Measurements from ENCODE around the gene NPPC. TPM values are rescaled to one million over a fixed set of nuclear protein-coding genes. Genes with fewer than 3 reads are reported as not detected.

The NPPC gene
- polyA plus RNA-seq, 3 donors: not detected

DNA sequence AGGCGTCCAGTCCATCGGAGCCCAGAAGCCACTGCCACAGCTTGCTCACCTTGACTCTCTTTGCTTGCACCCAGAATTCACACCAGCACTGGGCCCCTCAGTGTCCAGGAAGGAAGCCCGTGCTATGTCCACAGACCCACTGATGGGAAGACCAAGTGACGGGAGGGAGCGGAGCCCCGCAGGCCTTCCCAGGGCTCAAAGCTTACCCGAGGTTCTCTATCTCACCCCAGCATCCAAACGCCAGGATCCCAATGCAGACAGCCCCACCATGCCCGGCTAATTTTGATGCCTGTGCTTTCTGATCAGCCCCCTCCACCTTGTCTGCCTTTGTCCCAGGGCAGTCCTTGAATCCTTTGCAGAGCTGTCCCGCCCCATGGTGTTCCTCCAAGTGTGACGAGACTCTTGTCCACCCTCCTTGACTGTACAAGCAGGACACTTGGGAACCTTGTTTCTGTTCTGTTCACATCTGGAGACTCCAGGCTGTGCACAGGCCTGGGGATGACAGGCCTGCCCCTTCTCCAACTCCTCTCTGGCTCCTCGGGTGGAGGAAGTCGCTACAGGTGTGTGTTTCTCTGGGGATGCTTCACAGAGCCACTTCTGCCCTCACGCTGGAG lies 12.0 kb downstream of the NPPC start:
- H3K9me3 ChIP-seq (replicated peaks in 1 of 2; ENCODE audit: control insufficient read depth in 1 of 2, insufficient read depth in 1 of 2, low read length in 2 of 2): no peaks in the 10 kb centered on the region
- intact Hi-C loops (cut with micrococcal nuclease): loop anchor here in 1 of 2 donors (5.0 kb wide), 1 partner anchor 523 kb away; no protein-coding TSS in a partner anchor
- no peak overlapping the region for H2AFZ ChIP-seq (ENCODE audit: insufficient read depth, low read depth, low read length, poor library complexity, severe bottlenecking)
- H3K4me3 ChIP-seq (replicated peaks in 1 of 3; ENCODE audit: low read depth in 2 of 3, low read length in 3 of 3): no peak overlapping the region
- H3K27ac ChIP-seq (ENCODE audit: low read depth in 1 of 2, low read length in 2 of 2): no peak overlapping the region
- H3K36me3 Mint-ChIP-seq: no peaks in the 10 kb centered on the region
- no peaks in the 10 kb centered on the region for H4K20me1 ChIP-seq (ENCODE audit: insufficient read depth, low read length)
- peaks cover 4% of the 10 kb centered on the region for H3K4me1 Mint-ChIP-seq
- peaks cover 0 to 1% (median 0%) of the 10 kb centered on the region in 7 donors for H3K9me3 Mint-ChIP-seq
- H3K4me3 Mint-ChIP-seq: no peak overlapping the region
- no peaks in the 10 kb centered on the region for H3K36me3 ChIP-seq (replicated peaks in 1 of 2; ENCODE audit: control insufficient read depth in 1 of 2, insufficient read depth in 2 of 2, low read length in 2 of 2)
- no peak overlapping the region for H3K27ac Mint-ChIP-seq
- H3K27me3 Mint-ChIP-seq (ENCODE audit: low read depth in 3 of 3): peaks cover 6 to 16% (median 15%) of the 10 kb centered on the region in 3 donors
- H3K79me2 ChIP-seq (ENCODE audit: insufficient read depth, low read length): no peaks in the 10 kb centered on the region
- H3K4me2 ChIP-seq (replicated peaks; ENCODE audit: extremely low read depth, low read length, poor library complexity, severe bottlenecking): no peak overlapping the region
- H3K4me1 ChIP-seq (ENCODE audit: control insufficient read depth in 1 of 2, insufficient read depth in 2 of 2, low read length in 2 of 2): no peaks in the 10 kb centered on the region
- no peaks in the 10 kb centered on the region for H3K27me3 ChIP-seq (ENCODE audit: control insufficient read depth in 2 of 2, insufficient read depth in 2 of 2, low read length in 2 of 2)
- TF ChIP-seq, protein P1, sequence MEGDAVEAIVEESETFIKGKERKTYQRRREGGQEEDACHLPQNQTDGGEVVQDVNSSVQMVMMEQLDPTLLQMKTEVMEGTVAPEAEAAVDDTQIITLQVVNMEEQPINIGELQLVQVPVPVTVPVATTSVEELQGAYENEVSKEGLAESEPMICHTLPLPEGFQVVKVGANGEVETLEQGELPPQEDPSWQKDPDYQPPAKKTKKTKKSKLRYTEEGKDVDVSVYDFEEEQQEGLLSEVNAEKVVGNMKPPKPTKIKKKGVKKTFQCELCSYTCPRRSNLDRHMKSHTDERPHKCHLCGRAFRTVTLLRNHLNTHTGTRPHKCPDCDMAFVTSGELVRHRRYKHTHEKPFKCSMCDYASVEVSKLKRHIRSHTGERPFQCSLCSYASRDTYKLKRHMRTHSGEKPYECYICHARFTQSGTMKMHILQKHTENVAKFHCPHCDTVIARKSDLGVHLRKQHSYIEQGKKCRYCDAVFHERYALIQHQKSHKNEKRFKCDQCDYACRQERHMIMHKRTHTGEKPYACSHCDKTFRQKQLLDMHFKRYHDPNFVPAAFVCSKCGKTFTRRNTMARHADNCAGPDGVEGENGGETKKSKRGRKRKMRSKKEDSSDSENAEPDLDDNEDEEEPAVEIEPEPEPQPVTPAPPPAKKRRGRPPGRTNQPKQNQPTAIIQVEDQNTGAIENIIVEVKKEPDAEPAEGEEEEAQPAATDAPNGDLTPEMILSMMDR (IDR thresholded peaks at IDR 0.05): no peak
- WGBS (ENCODE audit: insufficient coverage): 88% methylated on average over 11 of the region's 14 CpGs
- no peak overlapping the region for H3K9ac ChIP-seq (ENCODE audit: insufficient read depth, low read length, poor library complexity, severe bottlenecking)
- DNase-seq: no peak

DNA sequence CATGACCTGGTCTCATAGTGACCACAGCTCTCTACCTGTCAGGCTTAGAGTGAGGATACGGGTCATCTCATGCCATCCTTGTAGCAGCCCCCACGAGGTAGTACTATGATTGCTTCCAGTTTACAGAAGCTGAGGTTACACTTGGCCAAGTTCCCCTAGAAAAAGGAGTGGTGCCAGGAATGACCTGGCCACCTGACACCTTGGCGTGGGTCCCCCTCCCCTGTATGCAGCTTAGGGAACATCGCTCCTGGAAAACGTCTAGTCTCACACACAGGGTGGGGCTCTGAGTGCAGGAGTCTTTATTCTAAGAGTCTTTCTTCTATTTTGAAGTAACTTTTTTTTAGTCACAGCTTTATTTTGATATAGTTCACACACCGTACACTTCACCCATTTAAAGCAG lies 14.8 kb downstream of the NPPC start:
- no peak overlapping the region for H3K27ac ChIP-seq (ENCODE audit: low read depth in 1 of 2, low read length in 2 of 2)
- H3K9ac ChIP-seq (ENCODE audit: insufficient read depth, low read length, poor library complexity, severe bottlenecking): no peak overlapping the region
- H2AFZ ChIP-seq (ENCODE audit: insufficient read depth, low read depth, low read length, poor library complexity, severe bottlenecking): no peak overlapping the region
- intact Hi-C loops (cut with micrococcal nuclease): loop anchor here in 1 of 2 donors (5.0 kb wide), 1 partner anchor 526 kb away; no protein-coding TSS in a partner anchor
- DNase-seq: no peak
- Mint-ChIP-seq H3K4me3 (no peak overlapping the region), H3K9me3 (no peaks in the 10 kb centered on the region), H3K27ac (no peak overlapping the region), H3K4me1 (peaks cover 4% of the 10 kb centered on the region), H3K36me3 (no peaks in the 10 kb centered on the region), H3K27me3 (ENCODE audit: low read depth in 3 of 3) (peaks cover 5 to 16% (median 11%) of the 10 kb centered on the region in 3 donors)
- H3K4me3 ChIP-seq (replicated peaks in 1 of 3; ENCODE audit: low read depth in 2 of 3, low read length in 3 of 3): no peak overlapping the region
- TF ChIP-seq, protein P1 (IDR thresholded peaks at IDR 0.05): no peak
- H3K4me1 ChIP-seq (ENCODE audit: control insufficient read depth in 1 of 2, insufficient read depth in 2 of 2, low read length in 2 of 2): no peaks in the 10 kb centered on the region
- no peak overlapping the region for H3K4me2 ChIP-seq (replicated peaks; ENCODE audit: extremely low read depth, low read length, poor library complexity, severe bottlenecking)
- H3K27me3 ChIP-seq (ENCODE audit: control insufficient read depth in 2 of 2, insufficient read depth in 2 of 2, low read length in 2 of 2): no peaks in the 10 kb centered on the region
- H4K20me1 ChIP-seq (ENCODE audit: insufficient read depth, low read length): no peaks in the 10 kb centered on the region
- no peaks in the 10 kb centered on the region for H3K36me3 ChIP-seq (replicated peaks in 1 of 2; ENCODE audit: control insufficient read depth in 1 of 2, insufficient read depth in 2 of 2, low read length in 2 of 2)
- no peaks in the 10 kb centered on the region for H3K9me3 ChIP-seq (replicated peaks in 1 of 2; ENCODE audit: control insufficient read depth in 1 of 2, insufficient read depth in 1 of 2, low read length in 2 of 2)
- H3K79me2 ChIP-seq (ENCODE audit: insufficient read depth, low read length): no peaks in the 10 kb centered on the region
- WGBS (ENCODE audit: insufficient coverage): 59% methylated on average over 2 of the region's 6 CpGs

Data from CD14-positive monocyte (primary cell).